ENCODE data around the gene SPTBN1. TPM values are rescaled to one million over a fixed set of nuclear protein-coding genes. Genes with fewer than 3 reads are reported as not detected.
A peak's percentile ranks its signal among the peaks of the same experiment; 100 is the strongest.

SPTBN1 gene
- total and polyA plus RNA-seq, 2 donors = 118 to 352 TPM

DNA sequence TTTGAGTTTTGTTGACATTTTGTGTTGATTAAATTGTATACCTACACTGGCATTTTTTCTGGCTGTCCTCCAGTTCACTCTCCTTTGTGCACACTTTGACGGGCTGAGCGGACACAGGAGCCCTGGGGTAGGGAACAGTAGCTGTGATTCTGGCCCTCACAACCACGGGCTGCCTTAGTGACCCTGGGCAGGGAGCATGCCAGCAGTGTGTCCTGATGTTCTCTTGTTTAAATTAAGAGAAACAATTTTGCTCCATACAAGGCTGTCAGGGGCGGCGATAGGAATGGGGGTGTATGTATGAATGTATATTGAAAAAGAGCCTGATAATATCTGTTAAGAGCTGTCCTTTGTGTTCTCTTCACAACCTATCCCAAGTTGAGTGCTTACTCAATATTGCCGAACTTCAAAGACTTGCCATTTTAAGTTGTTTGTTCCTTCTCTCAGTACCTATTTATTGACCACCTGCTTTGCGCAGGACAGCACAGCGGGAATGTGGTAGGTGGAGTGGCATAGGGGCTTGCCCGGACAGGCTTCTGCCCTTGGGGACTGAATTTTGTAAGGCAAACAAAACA lies 163.6 kb downstream of the SPTBN1 start:
- Histone ChIP-seq H3K4me1 (ENCODE audit: insufficient read depth) (no peaks in the 10 kb centered on the region), H3K36me3 (ENCODE audit: insufficient read depth) (peaks cover 3% of the 10 kb centered on the region), H3K27ac (ENCODE audit: low read depth) (no peak overlapping the region), H3K4me3 (ENCODE audit: low read depth, low read length) (no peak overlapping the region)
- 76% methylated on average over 9 of the region's 9 CpGs for WGBS
- no peak for DNase-seq (ENCODE audit: extremely low spot score)

DNA sequence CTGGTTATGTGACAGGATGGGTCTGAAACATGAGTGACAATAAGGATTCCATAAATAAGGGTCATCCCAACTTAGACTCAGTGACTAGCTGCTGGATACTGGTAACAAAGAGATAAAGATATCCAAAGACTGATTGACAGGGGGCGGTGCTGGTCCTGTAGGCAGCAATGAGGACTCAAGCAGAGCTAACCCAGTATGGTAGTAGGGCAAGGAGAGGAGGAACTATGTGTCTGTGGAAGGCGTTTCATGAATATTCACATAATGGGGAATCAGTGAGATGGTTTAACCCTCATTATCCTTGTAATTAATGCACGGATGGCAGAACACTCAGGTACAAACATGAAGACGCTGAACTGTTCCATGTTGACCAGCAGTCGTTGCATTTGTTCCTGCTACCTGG lies 164.8 kb downstream of the SPTBN1 start:
- 97% methylated on average over 5 of the region's 5 CpGs for WGBS
- H3K4me1 ChIP-seq (ENCODE audit: insufficient read depth) = no peaks in the 10 kb centered on the region
- H3K36me3 ChIP-seq (ENCODE audit: insufficient read depth) = peaks cover 3% of the 10 kb centered on the region
- DNase-seq (ENCODE audit: extremely low spot score) = no peak
- no peak overlapping the region for H3K4me3 ChIP-seq (ENCODE audit: low read depth, low read length)
- no peak overlapping the region for H3K27ac ChIP-seq (ENCODE audit: low read depth)

DNA sequence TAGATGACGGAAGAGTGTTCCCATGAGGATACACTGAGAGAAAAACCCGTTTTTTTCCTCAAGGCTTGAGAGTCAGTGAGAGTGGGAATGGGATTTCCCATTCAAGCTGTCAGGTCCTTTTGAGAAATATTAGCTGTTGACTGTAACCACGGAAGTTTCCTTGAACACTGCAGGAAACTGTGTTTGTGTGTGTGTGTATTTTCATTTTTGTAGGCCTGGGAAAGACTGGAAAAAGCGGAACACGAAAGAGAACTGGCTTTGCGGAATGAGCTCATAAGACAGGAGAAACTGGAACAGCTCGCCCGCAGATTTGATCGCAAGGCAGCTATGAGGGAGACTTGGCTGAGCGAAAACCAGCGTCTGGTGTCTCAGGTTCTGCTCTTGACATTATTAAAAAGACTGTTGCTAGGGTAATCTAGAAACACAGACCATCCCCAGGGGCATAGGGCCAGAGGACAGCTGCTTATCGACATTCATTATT lies 168.5 kb downstream of the SPTBN1 start:
- Histone ChIP-seq H3K27ac (ENCODE audit: low read depth) (no peak overlapping the region), H3K4me1 (ENCODE audit: insufficient read depth) (no peaks in the 10 kb centered on the region), H3K4me3 (ENCODE audit: low read depth, low read length) (no peak overlapping the region), H3K36me3 (ENCODE audit: insufficient read depth) (peaks cover 3% of the 10 kb centered on the region)
- 34% methylated on average over 12 of the region's 12 CpGs for WGBS
- peak; percentile 50 for DNase-seq (ENCODE audit: extremely low spot score)

DNA sequence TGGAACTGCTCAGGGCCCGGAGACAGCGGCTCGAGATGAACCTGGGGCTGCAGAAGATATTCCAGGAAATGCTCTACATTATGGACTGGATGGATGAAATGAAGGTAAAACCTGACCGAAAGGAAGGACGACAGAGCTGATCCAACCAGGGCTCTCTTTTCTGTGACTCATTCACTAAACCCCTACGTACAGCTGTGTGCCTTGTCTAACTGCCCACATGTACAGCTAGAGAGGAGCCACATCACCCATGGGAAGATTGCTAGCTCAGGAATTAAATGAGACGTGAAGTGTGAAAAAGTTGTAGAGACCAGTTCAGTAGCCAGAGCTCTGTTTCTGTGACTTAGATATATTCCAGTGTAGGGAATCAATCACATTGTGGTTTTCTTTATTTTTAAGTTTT lies 170.0 kb downstream of the SPTBN1 start:
- Histone ChIP-seq H3K27ac (ENCODE audit: low read depth) (no peak overlapping the region), H3K36me3 (ENCODE audit: insufficient read depth) (peaks cover 3% of the 10 kb centered on the region)

DNA sequence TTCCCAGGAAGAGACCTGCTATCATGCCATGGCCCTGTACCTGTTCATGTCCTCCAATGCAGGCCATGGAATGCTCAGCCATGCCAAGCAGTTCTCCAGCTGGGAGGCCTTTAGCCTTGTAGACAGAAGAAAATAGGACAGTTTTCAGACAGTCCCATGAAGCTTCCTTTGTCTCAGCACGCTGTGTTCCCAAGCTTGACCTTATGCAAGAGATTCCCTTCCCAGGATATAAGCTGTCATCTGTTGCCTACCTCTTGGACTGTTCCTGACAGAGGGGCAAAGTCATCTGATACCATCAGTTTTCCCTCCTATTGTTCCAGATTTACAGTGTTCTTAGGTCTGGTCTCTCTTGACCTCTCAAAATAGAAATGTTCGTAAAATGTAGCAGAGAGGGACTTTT lies 170.8 kb downstream of the SPTBN1 start:
- no peaks in the 10 kb centered on the region for H3K4me1 ChIP-seq (ENCODE audit: insufficient read depth)
- no peak overlapping the region for H3K27ac ChIP-seq (ENCODE audit: low read depth)
- no peak overlapping the region for H3K4me3 ChIP-seq (ENCODE audit: low read depth, low read length)
- WGBS = 91% methylated on average over 2 of the region's 2 CpGs
- H3K36me3 ChIP-seq (ENCODE audit: insufficient read depth) = peaks cover 3% of the 10 kb centered on the region
- no peak for DNase-seq (ENCODE audit: extremely low spot score)

More for the DNA sequence above, 170.0 kb downstream of the SPTBN1 start:
- WGBS = 87% methylated on average over 7 of the region's 7 CpGs
- DNase-seq (ENCODE audit: extremely low spot score) = no peak
- H3K4me1 ChIP-seq (ENCODE audit: insufficient read depth) = no peaks in the 10 kb centered on the region
- no peak overlapping the region for H3K4me3 ChIP-seq (ENCODE audit: low read depth, low read length)

DNA sequence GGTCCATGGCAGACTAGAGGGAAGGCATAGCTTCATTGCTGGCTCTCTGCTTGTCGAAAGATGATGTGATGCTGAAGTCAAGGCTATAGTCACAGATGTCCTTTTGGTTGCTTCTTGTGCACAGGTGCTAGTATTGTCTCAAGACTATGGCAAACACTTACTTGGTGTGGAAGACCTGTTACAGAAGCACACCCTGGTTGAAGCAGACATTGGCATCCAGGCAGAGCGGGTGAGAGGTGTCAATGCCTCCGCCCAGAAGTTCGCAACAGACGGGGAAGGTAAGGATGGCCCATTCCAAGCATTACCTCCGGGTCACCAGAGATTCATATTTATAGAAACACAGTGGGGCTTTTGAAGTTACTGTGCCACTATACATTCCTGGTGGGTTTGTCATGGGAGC lies 171.8 kb downstream of the SPTBN1 start:
- DNase-seq (ENCODE audit: extremely low spot score) = no peak
- no peaks in the 10 kb centered on the region for H3K4me1 ChIP-seq (ENCODE audit: insufficient read depth)
- H3K4me3 ChIP-seq (ENCODE audit: low read depth, low read length) = no peak overlapping the region
- WGBS = 98% methylated on average over 6 of the region's 6 CpGs
- H3K27ac ChIP-seq (ENCODE audit: low read depth) = no peak overlapping the region
- peaks cover 3% of the 10 kb centered on the region for H3K36me3 ChIP-seq (ENCODE audit: insufficient read depth)

DNA sequence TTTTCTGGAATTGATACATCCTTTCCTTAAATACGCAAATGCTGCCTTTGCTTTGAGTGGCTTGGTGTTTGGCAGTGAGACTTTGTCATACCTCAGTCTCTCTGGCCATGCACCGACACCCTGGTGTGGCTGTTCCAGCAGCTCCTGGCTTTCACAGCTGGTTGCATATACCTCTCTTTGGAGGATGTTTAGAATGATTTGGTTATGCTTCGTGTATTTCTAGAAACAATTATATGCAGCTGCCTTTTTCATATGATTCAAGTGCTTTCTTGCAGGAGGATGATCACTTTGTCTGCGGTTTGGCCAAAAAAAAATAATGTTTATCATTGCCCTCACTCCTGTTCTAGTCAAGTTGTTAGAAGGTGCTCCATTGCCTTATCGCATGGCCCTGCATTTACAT lies 172.3 kb downstream of the SPTBN1 start:
- Histone ChIP-seq H3K4me3 (ENCODE audit: low read depth, low read length) (no peak overlapping the region), H3K36me3 (ENCODE audit: insufficient read depth) (peaks cover 2% of the 10 kb centered on the region), H3K4me1 (ENCODE audit: insufficient read depth) (no peaks in the 10 kb centered on the region), H3K27ac (ENCODE audit: low read depth) (no peak overlapping the region)
- DNase-seq (ENCODE audit: extremely low spot score) = no peak
- WGBS = 92% methylated on average over 5 of the region's 5 CpGs

DNA sequence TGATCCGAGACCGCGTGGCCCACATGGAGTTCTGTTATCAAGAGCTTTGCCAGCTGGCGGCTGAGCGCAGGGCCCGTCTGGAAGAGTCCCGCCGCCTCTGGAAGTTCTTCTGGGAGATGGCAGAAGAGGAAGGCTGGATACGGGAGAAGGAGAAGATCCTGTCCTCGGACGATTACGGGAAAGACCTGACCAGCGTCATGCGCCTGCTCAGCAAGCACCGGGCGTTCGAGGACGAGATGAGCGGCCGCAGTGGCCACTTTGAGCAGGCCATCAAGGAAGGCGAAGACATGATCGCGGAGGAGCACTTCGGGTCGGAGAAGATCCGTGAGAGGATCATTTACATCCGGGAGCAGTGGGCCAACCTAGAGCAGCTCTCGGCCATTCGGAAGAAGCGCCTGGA lies 172.8 kb downstream of the SPTBN1 start:
- H3K4me3 ChIP-seq (ENCODE audit: low read depth, low read length) = no peak overlapping the region
- no peak for DNase-seq (ENCODE audit: extremely low spot score)
- H3K27ac ChIP-seq (ENCODE audit: low read depth) = no peak overlapping the region
- 95% methylated on average over 30 of the region's 30 CpGs for WGBS
- H3K4me1 ChIP-seq (ENCODE audit: insufficient read depth) = no peaks in the 10 kb centered on the region
- no peaks in the 10 kb centered on the region for H3K36me3 ChIP-seq (ENCODE audit: insufficient read depth)

DNA sequence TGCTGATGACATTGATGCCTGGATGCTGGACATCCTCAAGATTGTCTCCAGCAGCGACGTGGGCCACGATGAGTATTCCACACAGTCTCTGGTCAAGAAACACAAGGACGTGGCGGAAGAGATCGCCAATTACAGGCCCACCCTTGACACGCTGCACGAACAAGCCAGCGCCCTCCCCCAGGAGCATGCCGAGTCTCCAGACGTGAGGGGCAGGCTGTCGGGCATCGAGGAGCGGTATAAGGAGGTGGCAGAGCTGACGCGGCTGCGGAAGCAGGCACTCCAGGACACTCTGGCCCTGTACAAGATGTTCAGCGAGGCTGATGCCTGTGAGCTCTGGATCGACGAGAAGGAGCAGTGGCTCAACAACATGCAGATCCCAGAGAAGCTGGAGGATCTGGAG lies 173.3 kb downstream of the SPTBN1 start:
- H3K36me3 ChIP-seq (ENCODE audit: insufficient read depth) = no peaks in the 10 kb centered on the region
- H3K4me1 ChIP-seq (ENCODE audit: insufficient read depth) = no peaks in the 10 kb centered on the region
- 96% methylated on average over 20 of the region's 20 CpGs for WGBS
- no peak overlapping the region for H3K4me3 ChIP-seq (ENCODE audit: low read depth, low read length)
- no peak for DNase-seq (ENCODE audit: extremely low spot score)
- no peak overlapping the region for H3K27ac ChIP-seq (ENCODE audit: low read depth)

DNA sequence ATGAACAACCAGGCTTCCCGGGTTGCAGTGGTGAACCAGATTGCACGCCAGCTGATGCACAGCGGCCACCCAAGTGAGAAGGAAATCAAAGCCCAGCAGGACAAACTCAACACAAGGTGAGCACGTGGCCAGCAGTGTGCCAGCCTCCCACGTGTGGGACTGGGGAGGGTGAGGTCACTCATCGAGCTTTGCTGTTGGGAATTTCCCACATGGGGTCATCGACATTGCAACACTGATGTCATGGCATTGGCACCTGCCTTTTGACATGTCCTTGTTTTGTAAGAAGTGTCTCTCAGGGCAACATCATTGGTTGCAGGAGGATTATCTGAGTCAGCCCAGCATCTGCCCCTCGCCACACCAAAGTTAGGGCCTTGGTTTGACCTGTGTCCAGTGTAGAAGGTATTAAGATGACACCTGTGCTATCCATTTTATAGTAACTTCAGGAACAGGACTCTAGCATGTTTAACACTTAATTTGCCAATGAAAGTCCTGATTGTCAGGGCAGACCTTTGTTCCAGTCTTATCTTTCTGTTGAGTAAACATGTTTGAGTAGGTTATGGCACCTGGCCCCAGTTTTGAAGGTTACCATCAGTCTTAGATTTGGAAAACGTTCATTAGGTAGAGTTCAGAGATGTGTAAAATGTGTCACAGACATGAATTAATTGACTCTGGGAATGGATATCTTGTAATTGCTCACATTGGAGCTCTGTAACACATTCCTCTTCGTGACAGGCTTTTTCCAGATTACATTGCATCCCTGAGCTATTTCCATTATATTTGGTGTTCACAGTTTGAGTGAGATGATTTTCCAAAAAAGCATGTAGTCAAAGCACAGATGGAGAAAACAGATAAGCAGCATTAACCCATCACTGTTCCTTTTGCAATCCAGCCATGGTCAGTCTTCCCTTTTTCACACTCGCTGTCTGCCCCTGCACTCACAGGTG lies 174.1 kb downstream of the SPTBN1 start:
- Histone ChIP-seq H3K27ac (ENCODE audit: low read depth) (no peak overlapping the region), H3K4me3 (ENCODE audit: low read depth, low read length) (no peak overlapping the region), H3K36me3 (ENCODE audit: insufficient read depth) (no peaks in the 10 kb centered on the region), H3K4me1 (ENCODE audit: insufficient read depth) (no peaks in the 10 kb centered on the region)
- WGBS = 74% methylated on average over 11 of the region's 11 CpGs
- no peak for DNase-seq (ENCODE audit: extremely low spot score)

DNA sequence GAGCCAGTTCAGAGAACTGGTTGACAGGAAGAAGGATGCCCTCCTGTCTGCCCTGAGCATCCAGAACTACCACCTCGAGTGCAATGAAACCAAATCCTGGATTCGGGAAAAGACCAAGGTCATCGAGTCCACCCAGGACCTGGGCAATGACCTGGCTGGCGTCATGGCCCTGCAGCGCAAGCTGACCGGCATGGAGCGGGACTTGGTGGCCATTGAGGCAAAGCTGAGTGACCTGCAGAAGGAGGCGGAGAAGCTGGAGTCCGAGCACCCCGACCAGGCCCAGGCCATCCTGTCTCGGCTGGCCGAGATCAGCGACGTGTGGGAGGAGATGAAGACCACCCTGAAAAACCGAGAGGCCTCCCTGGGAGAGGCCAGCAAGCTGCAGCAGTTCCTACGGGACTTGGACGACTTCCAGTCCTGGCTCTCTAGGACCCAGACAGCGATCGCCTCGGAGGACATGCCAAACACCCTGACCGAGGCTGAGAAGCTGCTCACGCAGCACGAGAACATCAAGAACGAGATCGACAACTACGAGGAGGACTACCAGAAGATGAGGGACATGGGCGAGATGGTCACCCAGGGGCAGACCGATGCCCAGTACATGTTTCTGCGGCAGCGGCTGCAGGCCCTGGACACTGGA lies 174.9 kb downstream of the SPTBN1 start:
- DNase-seq (ENCODE audit: extremely low spot score) = no peak
- Histone ChIP-seq H3K4me1 (ENCODE audit: insufficient read depth) (no peaks in the 10 kb centered on the region), H3K36me3 (ENCODE audit: insufficient read depth) (no peaks in the 10 kb centered on the region), H3K27ac (ENCODE audit: low read depth) (no peak overlapping the region), H3K4me3 (ENCODE audit: low read depth, low read length) (no peak overlapping the region)
- 73% methylated on average over 30 of the region's 30 CpGs for WGBS

DNA sequence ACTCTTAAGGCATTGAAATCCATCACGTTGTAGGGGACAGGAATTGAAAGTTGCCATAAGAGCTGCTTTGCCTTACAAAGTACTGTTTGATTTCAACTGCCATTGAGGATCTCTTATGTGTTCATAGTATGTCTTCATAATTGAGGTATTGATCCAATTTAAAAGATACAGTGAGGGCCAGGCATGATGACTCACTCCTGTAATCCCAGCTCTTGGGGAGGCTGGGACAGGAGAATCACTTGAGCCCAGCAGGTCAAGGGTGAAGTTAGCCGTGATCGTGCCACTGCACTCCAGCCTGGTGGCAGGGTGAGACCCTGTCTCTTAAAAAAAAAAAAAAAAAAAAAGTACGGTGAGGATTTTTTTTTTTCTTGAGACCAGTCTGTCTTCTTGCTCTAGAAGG lies 175.6 kb downstream of the SPTBN1 start:
- no peak for DNase-seq (ENCODE audit: extremely low spot score)
- H3K36me3 ChIP-seq (ENCODE audit: insufficient read depth) = no peaks in the 10 kb centered on the region
- H3K27ac ChIP-seq (ENCODE audit: low read depth) = no peak overlapping the region
- no peak overlapping the region for H3K4me3 ChIP-seq (ENCODE audit: low read depth, low read length)
- H3K4me1 ChIP-seq (ENCODE audit: insufficient read depth) = no peaks in the 10 kb centered on the region
- WGBS = 75% methylated on average over 4 of the region's 4 CpGs

DNA sequence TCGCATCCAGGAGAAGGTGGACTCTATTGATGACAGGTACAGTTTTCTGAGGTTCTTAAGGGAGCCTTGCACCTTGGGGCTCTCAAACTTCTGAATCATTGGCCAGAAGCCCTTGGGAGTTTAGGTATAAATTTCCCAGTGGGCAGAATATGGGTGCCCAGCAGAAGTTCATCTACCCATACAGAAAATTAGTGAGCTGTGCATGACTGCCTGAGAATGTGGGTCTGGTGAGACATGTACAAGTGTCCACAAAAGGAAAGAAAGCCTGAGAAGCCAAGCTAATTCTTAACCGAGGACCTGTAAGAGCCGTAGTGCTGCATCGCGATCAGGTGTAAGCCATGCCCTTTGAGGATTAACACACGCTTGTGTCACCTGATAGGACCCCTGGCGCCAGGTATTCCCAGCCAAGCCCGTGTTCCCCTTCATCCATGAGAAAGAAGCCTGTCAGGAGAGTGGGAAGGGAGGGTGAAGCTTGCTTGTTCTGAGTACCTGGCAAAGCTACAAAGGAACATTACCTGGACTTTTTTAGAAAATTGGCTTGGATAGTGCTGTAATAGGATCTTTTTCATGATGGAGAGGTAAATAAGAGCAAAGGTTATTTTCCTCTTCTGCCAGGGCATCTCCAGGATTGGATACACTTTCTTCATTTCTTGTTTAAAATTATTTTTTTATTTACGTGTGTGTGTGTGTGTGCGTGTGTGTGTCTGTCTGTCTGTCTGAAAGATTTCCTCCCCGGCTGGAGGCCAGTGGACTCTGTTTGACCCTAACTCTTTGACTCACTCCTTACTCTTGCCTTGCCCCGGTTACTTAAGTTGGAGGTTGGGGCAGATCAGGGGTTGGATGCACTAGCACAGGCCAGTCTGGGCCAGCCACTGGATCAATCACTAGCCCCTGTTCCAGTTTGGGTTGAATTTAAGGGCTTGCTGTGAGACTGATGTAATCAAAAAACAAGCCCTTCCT lies 176.9 kb downstream of the SPTBN1 start:
- no peak overlapping the region for H3K27ac ChIP-seq (ENCODE audit: low read depth)
- H3K4me3 ChIP-seq (ENCODE audit: low read depth, low read length) = no peak overlapping the region
- WGBS = 87% methylated on average over 12 of the region's 12 CpGs
- no peaks in the 10 kb centered on the region for H3K4me1 ChIP-seq (ENCODE audit: insufficient read depth)
- DNase-seq (ENCODE audit: extremely low spot score) = no peak
- no peaks in the 10 kb centered on the region for H3K36me3 ChIP-seq (ENCODE audit: insufficient read depth)
